Fibroblast of lung (primary cell): ENCODE measurements around the gene DPP10.

Experiments used
- CTCF ChIP-seq, 2 donors: IDR thresholded peaks in 1 of 2; conservative IDR thresholded peaks in 1 of 2; 1 replicate in 1 of 2; 2 replicates in 1 of 2; pipeline ENCODE4 v1.5.1; 2011 to 2012; ENCODE audit warnings: low read length in 2 of 2, control low read depth in 1 of 2, inconsistent platforms in 1 of 2, low read depth in 1 of 2, mild to moderate bottlenecking in 1 of 2
- EZH2 ChIP-seq: IDR thresholded peaks from 2 replicates; pipeline ENCODE4 v1.5.1; 2012; ENCODE audit warnings: low read length, control low read depth, mild to moderate bottlenecking; ENCODE audit errors: missing control alignments

- TF ChIP-seq CTCF (conservative IDR thresholded peaks at IDR 0.05 in 1 of 2, IDR thresholded peaks at IDR 0.05 in 1 of 2; ENCODE audit: low read depth in 1 of 2, low read length in 2 of 2) (no peak), EZH2 (no peak)
Observed at GRCh38 chr2:114754907-114755563, 312.6 kb downstream of the DPP10 start.
